GM23338 (cell line): Measurements from ENCODE around the gene SPG21. TPM values are rescaled to one million over a fixed set of nuclear protein-coding genes. Genes with fewer than 3 reads are reported as not detected.

ENCODE experiments used
- ATAC-seq: fragments of 200-7000 bp; cut with Tn5 transposase; 3 replicates; pipeline ENCODE4 v1.9.1; 2020
- DNase-seq: peaks from one replicate; pipeline ENCODE4 v3.0.0-alpha.2; 2015; ENCODE audit warnings: low spot score
- H2AFZ ChIP-seq: fragments of 200-600 bp; sonication (generic); 2 replicates; pipeline ENCODE4 v1.8.0; 2016; ENCODE audit warnings: antibody characterized with exemption, mild to moderate bottlenecking, moderate library complexity
- H3F3A ChIP-seq: fragments of 200-600 bp; sonication (generic); replicated peaks from 2 replicates; pipeline ENCODE4 v1.8.0; 2017; ENCODE audit warnings: antibody characterized with exemption, mixed run types, low read depth
- H3K27ac ChIP-seq: fragments of 200-600 bp; sonication (generic); 2 replicates; pipeline ENCODE4 v1.6.1; 2016; ENCODE audit warnings: low read depth
- H3K27me3 ChIP-seq: fragments of 200-600 bp; sonication (generic); 2 replicates; pipeline ENCODE4 v1.8.0; 2016; ENCODE audit warnings: mild to moderate bottlenecking, mixed run types, moderate library complexity; ENCODE audit not compliant: insufficient read depth
- H3K36me3 ChIP-seq: fragments of 200-600 bp; sonication (generic); 2 replicates; pipeline ENCODE4 v1.8.0; 2016; ENCODE audit warnings: mild to moderate bottlenecking; ENCODE audit not compliant: insufficient read depth
- H3K4me1 ChIP-seq: fragments of 200-600 bp; sonication (generic); 2 replicates; pipeline ENCODE4 v1.8.0; 2016; ENCODE audit warnings: mild to moderate bottlenecking, moderate library complexity; ENCODE audit not compliant: insufficient read depth
- H3K4me2 ChIP-seq: fragments of 200-600 bp; sonication (generic); 2 replicates; pipeline ENCODE4 v1.7.1; 2017; ENCODE audit warnings: mixed run types
- H3K4me3 ChIP-seq: fragments of 200-600 bp; sonication (generic); 2 replicates; pipeline ENCODE4 v1.6.1; 2016; ENCODE audit warnings: mixed run types
- H3K79me2 ChIP-seq: fragments of 200-600 bp; sonication (generic); replicated peaks from 2 replicates; pipeline ENCODE4 v1.8.0; 2017; ENCODE audit warnings: mild to moderate bottlenecking; ENCODE audit not compliant: insufficient read depth
- H3K9me2 ChIP-seq: fragments of 200-600 bp; sonication (generic); 2 replicates; pipeline ENCODE4 v1.8.0; 2017; ENCODE audit not compliant: insufficient read depth
- H4K20me1 ChIP-seq: fragments of 200-600 bp; sonication (generic); replicated peaks from 2 replicates; pipeline ENCODE4 v1.8.0; 2017; ENCODE audit warnings: mild to moderate bottlenecking; ENCODE audit not compliant: insufficient read depth
- H3K27ac Mint-ChIP-seq: 2 replicates; pipeline ENCODE4 v1.8.0; 2020; ENCODE audit warnings: inconsistent platforms, mild to moderate bottlenecking, moderate library complexity, mixed read lengths
- H3K27me3 Mint-ChIP-seq: 3 replicates; pipeline ENCODE4 v1.8.0; 2022; ENCODE audit warnings: low read depth, mild to moderate bottlenecking, moderate library complexity, mixed read lengths, inconsistent platforms; ENCODE audit not compliant: insufficient read depth, poor library complexity
- H3K36me3 Mint-ChIP-seq: 3 replicates; pipeline ENCODE4 v1.8.0; 2021; ENCODE audit warnings: low read depth, mild to moderate bottlenecking, inconsistent platforms, moderate library complexity, mixed read lengths
- H3K4me1 Mint-ChIP-seq: 3 replicates; pipeline ENCODE4 v1.8.0; 2020; ENCODE audit warnings: mild to moderate bottlenecking, inconsistent platforms, mixed read lengths
- H3K4me3 Mint-ChIP-seq: 3 replicates; pipeline ENCODE4 v1.8.0; 2021; ENCODE audit warnings: moderate library complexity, mild to moderate bottlenecking, inconsistent platforms, mixed read lengths
- H3K9me3 Mint-ChIP-seq: 3 replicates; pipeline ENCODE4 v1.8.0; 2020; ENCODE audit warnings: moderate library complexity, mild to moderate bottlenecking, inconsistent platforms, mixed read lengths
- CREB1 ChIP-seq: fragments of 250-450 bp; sonication (Bioruptor Pico); IDR thresholded peaks from 2 replicates; pipeline ENCODE4 v1.5.0; 2020; ENCODE audit warnings: low read depth, mild to moderate bottlenecking, moderate library complexity
- CTCF ChIP-seq, 2 experiments: fragments of 200-600 bp in 1 of 2; sonication (generic) in 1 of 2; conservative IDR thresholded peaks; 2 replicates each; pipeline versions ENCODE4 v1.5.1 to v1.6.1; 2016 to 2017; ENCODE audit warnings: antibody characterized with exemption in 2 of 2, low read depth in 2 of 2, mild to moderate bottlenecking in 2 of 2, moderate library complexity in 1 of 2
- ETS1 ChIP-seq: IDR thresholded peaks from 2 replicates; pipeline ENCODE4 v1.6.1; 2016; ENCODE audit warnings: antibody characterized with exemption
- EZH2 ChIP-seq: fragments of 200-600 bp; sonication (generic); IDR thresholded peaks from one replicate; pipeline ENCODE4 v1.8.0; 2017; ENCODE audit warnings: antibody characterized with exemption, mild to moderate bottlenecking, low read depth; ENCODE audit not compliant: unreplicated experiment
- EZH2phosphoT487 ChIP-seq: fragments of 200-600 bp; sonication (generic); IDR thresholded peaks from one replicate; pipeline ENCODE4 v1.8.1; 2018; ENCODE audit warnings: antibody characterized with exemption; ENCODE audit not compliant: unreplicated experiment
- JUNB ChIP-seq: IDR thresholded peaks from one replicate; pipeline ENCODE4 v1.6.1; 2016; ENCODE audit warnings: antibody characterized with exemption; ENCODE audit not compliant: unreplicated experiment
- NANOG ChIP-seq: IDR thresholded peaks from 2 replicates; pipeline ENCODE4 v1.6.1; 2016; ENCODE audit warnings: antibody characterized with exemption, borderline replicate concordance
- POLR2AphosphoS5 ChIP-seq: IDR thresholded peaks from 2 replicates; pipeline ENCODE4 v1.6.1; 2016; ENCODE audit warnings: antibody characterized with exemption, low read depth
- REST ChIP-seq: IDR thresholded peaks from one replicate; pipeline ENCODE4 v1.6.1; 2018; ENCODE audit warnings: antibody characterized with exemption; ENCODE audit not compliant: unreplicated experiment
- STAT1 ChIP-seq: IDR thresholded peaks from one replicate; pipeline ENCODE4 v1.6.1; 2016; ENCODE audit warnings: antibody characterized with exemption; ENCODE audit not compliant: unreplicated experiment
- ZNF114 ChIP-seq: fragments of 250-450 bp; sonication (Bioruptor Pico); IDR thresholded peaks from 2 replicates; pipeline ENCODE4 v1.5.0; 2020; ENCODE audit warnings: mild to moderate bottlenecking, moderate library complexity
- ZNF331 ChIP-seq: fragments of 250-450 bp; sonication (Bioruptor Pico); IDR thresholded peaks from 2 replicates; pipeline ENCODE4 v1.5.0; 2020; ENCODE audit warnings: low read depth, mild to moderate bottlenecking, moderate library complexity
- ZNF462 ChIP-seq: fragments of 250-450 bp; sonication (Bioruptor Pico); IDR thresholded peaks from 2 replicates; pipeline ENCODE4 v1.5.0; 2020; ENCODE audit warnings: mild to moderate bottlenecking, moderate library complexity
- polyA plus RNA-seq: library from polyadenylated mRNA; unstranded; fragments of >200 nt; fragmentation: Nextera tagmentation; extraction: Ambion mirVana; gene quantifications from 2 replicates; pipeline ENCODE4 v1.2.1, GENCODE V29; 2016
- total RNA-seq: library from RNA; depleted of rRNA; stranded (reverse); fragments of >200 nt; shearing (Covaris generic); gene quantifications from 2 replicates; pipeline ENCODE4 v1.2.3, GENCODE V29; 2014

Gene SPG21
- total and polyA plus RNA-seq, 2 experiments from 2014 or later, result 81.0 to 102 TPM

GRCh38 chr15:65028338-65028737 is 38.6 kb upstream of the SPG21 start:
- peaks cover 16% of the 10 kb centered on the region for H3K36me3 Mint-ChIP-seq
- no peak overlapping the region for H2AFZ ChIP-seq
- peaks cover 11% of the 10 kb centered on the region for H3K27me3 Mint-ChIP-seq
- no peak for TF ChIP-seq CREB1 (CRISPR knock-in tag)
- TF ChIP-seq REST, result no peak
- no peak for TF ChIP-seq ZNF114
- TF ChIP-seq ZNF462, result no peak
- TF ChIP-seq JUNB, result no peak
- TF ChIP-seq ZNF331 (CRISPR knock-in tag), result no peak
- TF ChIP-seq STAT1, result no peak
- TF ChIP-seq CTCF (conservative IDR thresholded peaks at IDR 0.05; ENCODE audit: low read depth in 2 of 2), result no peak
- TF ChIP-seq EZH2phosphoT487, result no peak
- no peak for TF ChIP-seq POLR2AphosphoS5
- TF ChIP-seq ETS1, result no peak
- no peak for TF ChIP-seq NANOG
- TF ChIP-seq EZH2, result no peak
- ATAC-seq (no peak), DNase-seq (no peak)
- H3K27ac ChIP-seq, result no peak overlapping the region
- 0 out of 2 replicates have a peak, but pooled peaks cover 6% of the 10 kb centered on the region for H3F3A ChIP-seq
- H3K36me3 ChIP-seq, result no peaks in the 10 kb centered on the region
- H3K4me1 Mint-ChIP-seq, result peaks cover 12% of the 10 kb centered on the region
- peaks cover 15% of the 10 kb centered on the region for H3K79me2 ChIP-seq
- H4K20me1 ChIP-seq, result peaks cover 15% of the 10 kb centered on the region
- peaks cover 10% of the 10 kb centered on the region for H3K4me1 ChIP-seq
- H3K4me3 ChIP-seq, result peak overlapping the region; percentile 98
- H3K9me2 ChIP-seq, result no peaks in the 10 kb centered on the region
- no peaks in the 10 kb centered on the region for H3K27me3 ChIP-seq
- peak overlapping the region; percentile 97 for H3K4me2 ChIP-seq
- H3K27ac Mint-ChIP-seq, result no peak overlapping the region
- no peaks in the 10 kb centered on the region for H3K9me3 Mint-ChIP-seq
- peak overlapping the region; percentile 80 for H3K4me3 Mint-ChIP-seq
